OCI-LY3 (cell line): ENCODE results near the gene CFAP161.

ENCODE experiments used
- EZH2phosphoT487 ChIP-seq: fragments of 200-600 bp; shearing (Covaris generic); IDR thresholded peaks from 2 replicates; pipeline ENCODE4 v1.6.1; 2018; ENCODE audit warnings: antibody characterized with exemption, mixed run types, low read depth
- TF ChIP-seq, protein P1 (sequence below): fragments of 200-600, 300-600 bp; sonication (generic); IDR thresholded peaks from 2 replicates; pipeline ENCODE4 v1.5.1; 2014; ENCODE audit warnings: antibody characterized with exemption, low read length, low read depth

DNA sequence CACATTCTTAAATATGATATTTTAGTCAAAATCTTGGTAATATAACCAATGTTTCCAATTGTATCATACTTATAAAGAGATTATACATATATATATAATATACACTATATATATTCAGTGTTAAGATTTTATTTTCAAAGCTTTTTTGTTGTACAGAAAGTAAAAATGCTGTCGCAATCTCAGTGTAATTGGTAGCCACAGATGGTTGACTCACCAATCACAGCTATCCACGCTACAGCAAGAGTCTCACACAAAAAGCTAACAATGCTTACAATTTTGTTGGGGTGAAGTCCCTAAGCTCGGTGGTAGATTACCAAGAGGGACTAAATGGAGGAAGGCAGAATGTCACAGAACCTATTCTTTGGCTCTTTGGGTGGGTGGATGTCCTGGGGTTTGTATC lies 16.9 kb upstream of the CFAP161 start:
- TF ChIP-seq, protein P1, sequence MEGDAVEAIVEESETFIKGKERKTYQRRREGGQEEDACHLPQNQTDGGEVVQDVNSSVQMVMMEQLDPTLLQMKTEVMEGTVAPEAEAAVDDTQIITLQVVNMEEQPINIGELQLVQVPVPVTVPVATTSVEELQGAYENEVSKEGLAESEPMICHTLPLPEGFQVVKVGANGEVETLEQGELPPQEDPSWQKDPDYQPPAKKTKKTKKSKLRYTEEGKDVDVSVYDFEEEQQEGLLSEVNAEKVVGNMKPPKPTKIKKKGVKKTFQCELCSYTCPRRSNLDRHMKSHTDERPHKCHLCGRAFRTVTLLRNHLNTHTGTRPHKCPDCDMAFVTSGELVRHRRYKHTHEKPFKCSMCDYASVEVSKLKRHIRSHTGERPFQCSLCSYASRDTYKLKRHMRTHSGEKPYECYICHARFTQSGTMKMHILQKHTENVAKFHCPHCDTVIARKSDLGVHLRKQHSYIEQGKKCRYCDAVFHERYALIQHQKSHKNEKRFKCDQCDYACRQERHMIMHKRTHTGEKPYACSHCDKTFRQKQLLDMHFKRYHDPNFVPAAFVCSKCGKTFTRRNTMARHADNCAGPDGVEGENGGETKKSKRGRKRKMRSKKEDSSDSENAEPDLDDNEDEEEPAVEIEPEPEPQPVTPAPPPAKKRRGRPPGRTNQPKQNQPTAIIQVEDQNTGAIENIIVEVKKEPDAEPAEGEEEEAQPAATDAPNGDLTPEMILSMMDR: no peak
- TF ChIP-seq EZH2phosphoT487: no peak
